Measurements from ENCODE around the gene ADA. TPM values are rescaled to one million over a fixed set of nuclear protein-coding genes. Genes with fewer than 3 reads are reported as not detected.
A peak's percentile ranks its signal among the peaks of the same experiment; 100 is the strongest.

Gene ADA
- polyA plus RNA-seq, 1 of the 3 experiments (the other 2 are of a cell fraction), result 25.7 TPM

DNA sequence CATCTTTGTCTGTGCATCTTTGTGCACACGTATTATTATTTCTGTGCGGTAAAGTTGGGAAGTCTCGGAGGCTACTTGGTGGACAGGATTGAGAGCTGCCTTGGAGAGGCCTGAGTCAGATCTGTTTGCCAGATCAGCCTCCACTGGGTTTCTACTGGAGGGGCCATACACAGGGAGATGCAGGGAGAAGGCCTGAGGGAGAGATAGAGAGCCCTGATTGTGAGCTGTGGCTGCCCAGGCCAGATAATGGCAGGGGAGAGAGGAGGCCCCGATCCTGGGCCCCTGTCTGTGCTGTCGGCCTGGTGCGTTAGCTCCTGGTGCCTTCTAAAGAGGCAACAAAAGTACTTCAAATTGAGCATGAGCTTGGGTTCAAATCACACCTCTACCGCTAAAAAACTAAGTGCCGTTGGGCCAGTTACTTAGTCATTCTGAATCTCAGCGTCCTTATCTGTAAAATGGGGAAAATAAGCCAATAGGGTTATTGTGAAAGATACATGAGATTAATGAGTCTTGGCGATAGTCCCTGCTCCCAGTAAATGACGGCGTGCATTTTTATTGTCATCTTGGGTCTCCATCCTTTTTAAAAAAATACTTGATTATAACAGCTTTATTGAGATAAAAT, 27.6 kb upstream of the ADA start:
- DNase-seq, result peak; percentile 67
- no peaks in the 10 kb centered on the region for H3K9me3 ChIP-seq
- H3K79me2 ChIP-seq (ENCODE audit: insufficient read depth), result no peaks in the 10 kb centered on the region
- H3F3A ChIP-seq (replicated peaks; ENCODE audit: insufficient read depth), result no peaks in the 10 kb centered on the region
- WGBS (ENCODE audit: low lambda C conversion rate), result 90% methylated on average over 12 of the region's 12 CpGs
- CTCF ChIA-PET, result interaction anchor here (0.9 to 1.5 kb wide), 4 partner anchors 37 to 188 kb away, joined by 3 to 7 read pairs (median 4); no protein-coding TSS in a partner anchor
- no peak overlapping the region for H3K4me2 ChIP-seq
- H3K27ac ChIP-seq (ENCODE audit: low read depth in 2 of 2, low read length in 1 of 2), result peak overlapping the region in 1 of 2 experiments; percentile 77; a peak in 2 of 4 replicates
- H3K4me3 ChIP-seq (ENCODE audit: low read depth in 2 of 2, low read length in 1 of 2), result no peak overlapping the region
- POLR2A ChIA-PET, result no interaction called here
- H3K9me2 ChIP-seq, result no peaks in the 10 kb centered on the region
- H4K20me1 ChIP-seq (ENCODE audit: insufficient read depth), result no peaks in the 10 kb centered on the region
- TF ChIP-seq GATA2 (CRISPR knock-in tag; IDR thresholded peaks at IDR 0.05) (peak; percentile 76), JUND (IDR thresholded peaks at IDR 0.05) (no peak)
- peak overlapping the region; percentile 88; the same call in 1 of the 2 replicates for H2AFZ ChIP-seq (ENCODE audit: low read depth)
- H3K27me3 ChIP-seq (ENCODE audit: insufficient read depth), result no peaks in the 10 kb centered on the region
- H3K9ac ChIP-seq, result no peak overlapping the region
- H3K36me3 ChIP-seq (replicated peaks in 1 of 2; ENCODE audit: control insufficient read depth in 1 of 2, insufficient read depth in 2 of 2, low read length in 1 of 2), result no peaks in the 10 kb centered on the region
- peaks cover 0 to 15% of the 10 kb centered on the region in 2 experiments; a peak in 1 of 4 replicates for H3K4me1 ChIP-seq (ENCODE audit: control insufficient read depth in 1 of 2, insufficient read depth in 2 of 2, low read depth in 1 of 2, low read length in 1 of 2)

- no peak for DNase-seq
- ChIA-PET CTCF (interaction anchor here (1.0 to 1.5 kb wide), 2 partner anchors 36 to 189 kb away, joined by 3 to 7 read pairs; no protein-coding TSS in a partner anchor), POLR2A (no interaction called here)
- H3K27ac ChIP-seq (ENCODE audit: low read depth in 2 of 2, low read length in 1 of 2), result peak overlapping the region in 1 of 2 experiments; percentile 77; a peak in 2 of 4 replicates
- H4K20me1 ChIP-seq (ENCODE audit: insufficient read depth), result no peaks in the 10 kb centered on the region
- H3K4me3 ChIP-seq (ENCODE audit: low read depth in 2 of 2, low read length in 1 of 2), result no peak overlapping the region
- H3K36me3 ChIP-seq (replicated peaks in 1 of 2; ENCODE audit: control insufficient read depth in 1 of 2, insufficient read depth in 2 of 2, low read length in 1 of 2), result no peaks in the 10 kb centered on the region
- no peaks in the 10 kb centered on the region for H3K9me3 ChIP-seq
- no peaks in the 10 kb centered on the region for H3F3A ChIP-seq (replicated peaks; ENCODE audit: insufficient read depth)
- no peak overlapping the region for H3K4me2 ChIP-seq
- WGBS (ENCODE audit: low lambda C conversion rate), result 63% methylated on average over 2 of the region's 2 CpGs
- H3K9me2 ChIP-seq, result no peaks in the 10 kb centered on the region
- no peaks in the 10 kb centered on the region for H3K27me3 ChIP-seq (ENCODE audit: insufficient read depth)
- H3K79me2 ChIP-seq (ENCODE audit: insufficient read depth), result no peaks in the 10 kb centered on the region
- peak overlapping the region; percentile 88; the same call in 1 of the 2 replicates for H2AFZ ChIP-seq (ENCODE audit: low read depth)
- peaks cover 0 to 13% of the 10 kb centered on the region in 2 experiments; a peak in 1 of 4 replicates for H3K4me1 ChIP-seq (ENCODE audit: control insufficient read depth in 1 of 2, insufficient read depth in 2 of 2, low read depth in 1 of 2, low read length in 1 of 2)
- H3K9ac ChIP-seq, result no peak overlapping the region
- TF ChIP-seq, protein P1, sequence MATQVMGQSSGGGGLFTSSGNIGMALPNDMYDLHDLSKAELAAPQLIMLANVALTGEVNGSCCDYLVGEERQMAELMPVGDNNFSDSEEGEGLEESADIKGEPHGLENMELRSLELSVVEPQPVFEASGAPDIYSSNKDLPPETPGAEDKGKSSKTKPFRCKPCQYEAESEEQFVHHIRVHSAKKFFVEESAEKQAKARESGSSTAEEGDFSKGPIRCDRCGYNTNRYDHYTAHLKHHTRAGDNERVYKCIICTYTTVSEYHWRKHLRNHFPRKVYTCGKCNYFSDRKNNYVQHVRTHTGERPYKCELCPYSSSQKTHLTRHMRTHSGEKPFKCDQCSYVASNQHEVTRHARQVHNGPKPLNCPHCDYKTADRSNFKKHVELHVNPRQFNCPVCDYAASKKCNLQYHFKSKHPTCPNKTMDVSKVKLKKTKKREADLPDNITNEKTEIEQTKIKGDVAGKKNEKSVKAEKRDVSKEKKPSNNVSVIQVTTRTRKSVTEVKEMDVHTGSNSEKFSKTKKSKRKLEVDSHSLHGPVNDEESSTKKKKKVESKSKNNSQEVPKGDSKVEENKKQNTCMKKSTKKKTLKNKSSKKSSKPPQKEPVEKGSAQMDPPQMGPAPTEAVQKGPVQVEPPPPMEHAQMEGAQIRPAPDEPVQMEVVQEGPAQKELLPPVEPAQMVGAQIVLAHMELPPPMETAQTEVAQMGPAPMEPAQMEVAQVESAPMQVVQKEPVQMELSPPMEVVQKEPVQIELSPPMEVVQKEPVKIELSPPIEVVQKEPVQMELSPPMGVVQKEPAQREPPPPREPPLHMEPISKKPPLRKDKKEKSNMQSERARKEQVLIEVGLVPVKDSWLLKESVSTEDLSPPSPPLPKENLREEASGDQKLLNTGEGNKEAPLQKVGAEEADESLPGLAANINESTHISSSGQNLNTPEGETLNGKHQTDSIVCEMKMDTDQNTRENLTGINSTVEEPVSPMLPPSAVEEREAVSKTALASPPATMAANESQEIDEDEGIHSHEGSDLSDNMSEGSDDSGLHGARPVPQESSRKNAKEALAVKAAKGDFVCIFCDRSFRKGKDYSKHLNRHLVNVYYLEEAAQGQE (IDR thresholded peaks at IDR 0.05; ENCODE audit: low read depth, low read length), result no peak
- TF ChIP-seq EP300 (IDR thresholded peaks at IDR 0.05; ENCODE audit: borderline replicate concordance in 1 of 2, low read depth in 1 of 2, low read length in 1 of 2), result no peak
- no peak for TF ChIP-seq USF2 (IDR thresholded peaks at IDR 0.05; ENCODE audit: borderline replicate concordance, low read depth, low read length)
- no peak for TF ChIP-seq MXI1 (IDR thresholded peaks at IDR 0.05; ENCODE audit: low read depth, low read length)
- TF ChIP-seq NFIC (IDR thresholded peaks at IDR 0.05; ENCODE audit: borderline replicate concordance), result no peak
- TF ChIP-seq RCOR1 (IDR thresholded peaks at IDR 0.05; ENCODE audit: low read length), result no peak
- no peak for TF ChIP-seq NRF1 (IDR thresholded peaks at IDR 0.05; ENCODE audit: low read depth, low read length)
- no peak for TF ChIP-seq FOXJ3 (CRISPR knock-in tag; IDR thresholded peaks at IDR 0.05)
- no peak for TF ChIP-seq RFX5 (IDR thresholded peaks at IDR 0.05; ENCODE audit: low read length)
- TF ChIP-seq JUND (IDR thresholded peaks at IDR 0.05), result no peak
- TF ChIP-seq ELF1 (IDR thresholded peaks at IDR 0.05), result no peak
- TF ChIP-seq GABPA (IDR thresholded peaks at IDR 0.05; ENCODE audit: low read depth), result no peak
- no peak for TF ChIP-seq EZH2phosphoT487 (IDR thresholded peaks at IDR 0.05; ENCODE audit: borderline replicate concordance, low read depth)
- TF ChIP-seq CTCF (IDR thresholded peaks at IDR 0.05), result no peak
- no peak for TF ChIP-seq RXRA (IDR thresholded peaks at IDR 0.05; ENCODE audit: borderline replicate concordance, low read depth)
- TF ChIP-seq CHD2 (IDR thresholded peaks at IDR 0.05; ENCODE audit: low read length, partially characterized antibody), result no peak
- TF ChIP-seq MEF2A (IDR thresholded peaks at IDR 0.05; ENCODE audit: borderline replicate concordance, low read depth), result no peak
- TF ChIP-seq TEAD4 (IDR thresholded peaks at IDR 0.05; ENCODE audit: borderline replicate concordance, insufficient read depth), result no peak
Measured at GRCh38 chr20:44678242-44678641, 26.7 kb upstream of the ADA start.

Measured in SK-N-SH (cell line).